ENCODE measurements around the gene CYP27C1. TPM values are rescaled to one million over a fixed set of nuclear protein-coding genes. Genes with fewer than 3 reads are reported as not detected.

Gene CYP27C1
- total RNA-seq, 4 donors from 2014 or later: under 0.01 to 0.26 TPM; not detected in 2

- no peaks in the 10 kb centered on the region for H3K27me3 ChIP-seq
- DNase-seq (ENCODE audit: extremely low spot score): no peak
- H3K27ac ChIP-seq (replicated peaks in 1 of 4): peak overlapping the region in 1 of 4 donors; percentile 83
- intact Hi-C loops (cut with DNase I): loop anchor here (10.0 kb wide), 1 partner anchor 113 kb away; no protein-coding TSS in a partner anchor
- peaks cover 0 to 7% (median 4%) of the 10 kb centered on the region in 4 donors for H3K9me3 ChIP-seq
- TF ChIP-seq POLR2AphosphoS5 (IDR thresholded peaks at IDR 0.05) (no peak), CTCF (IDR thresholded peaks at IDR 0.05) (no peak), EP300 (IDR thresholded peaks at IDR 0.05) (no peak), POLR2A (IDR thresholded peaks at IDR 0.05; ENCODE audit: low read depth) (no peak)
- no peaks in the 10 kb centered on the region for H3K36me3 ChIP-seq
- H3K4me3 ChIP-seq: no peak overlapping the region
- peaks cover 19 to 45% (median 42%) of the 10 kb centered on the region in 4 donors for H3K4me1 ChIP-seq
- 87% methylated on average over 14 of the region's 15 CpGs for WGBS
Measured at GRCh38 chr2:127177617-127178263, 42.4 kb downstream of the CYP27C1 start.

GRCh38 chr2:127176371-127177311 lies 43.5 kb downstream of the CYP27C1 start:
- 55% methylated on average over 26 of the region's 31 CpGs for WGBS
- Histone ChIP-seq H3K27ac (replicated peaks in 1 of 4) (peak overlapping the region; percentile 43 to 83 (median 74)), H3K27me3 (no peaks in the 10 kb centered on the region), H3K36me3 (no peaks in the 10 kb centered on the region), H3K4me1 (peaks cover 19 to 48% (median 42%) of the 10 kb centered on the region in 4 donors), H3K4me3 (peak overlapping the region in 2 of 4 donors; percentile 7 to 15), H3K9me3 (peaks cover 0 to 7% (median 4%) of the 10 kb centered on the region in 4 donors)
- peak; percentile 11 for TF ChIP-seq POLR2A (IDR thresholded peaks at IDR 0.05; ENCODE audit: low read depth)
- no peak for TF ChIP-seq EP300 (IDR thresholded peaks at IDR 0.05)
- peak in 1 of 2 donors; percentile 52 for TF ChIP-seq POLR2AphosphoS5 (IDR thresholded peaks at IDR 0.05)
- intact Hi-C loops (cut with DNase I): loop anchor here (10.0 kb wide), 1 partner anchor 112 kb away; no protein-coding TSS in a partner anchor
- DNase-seq (ENCODE audit: extremely low spot score): no peak

DNA sequence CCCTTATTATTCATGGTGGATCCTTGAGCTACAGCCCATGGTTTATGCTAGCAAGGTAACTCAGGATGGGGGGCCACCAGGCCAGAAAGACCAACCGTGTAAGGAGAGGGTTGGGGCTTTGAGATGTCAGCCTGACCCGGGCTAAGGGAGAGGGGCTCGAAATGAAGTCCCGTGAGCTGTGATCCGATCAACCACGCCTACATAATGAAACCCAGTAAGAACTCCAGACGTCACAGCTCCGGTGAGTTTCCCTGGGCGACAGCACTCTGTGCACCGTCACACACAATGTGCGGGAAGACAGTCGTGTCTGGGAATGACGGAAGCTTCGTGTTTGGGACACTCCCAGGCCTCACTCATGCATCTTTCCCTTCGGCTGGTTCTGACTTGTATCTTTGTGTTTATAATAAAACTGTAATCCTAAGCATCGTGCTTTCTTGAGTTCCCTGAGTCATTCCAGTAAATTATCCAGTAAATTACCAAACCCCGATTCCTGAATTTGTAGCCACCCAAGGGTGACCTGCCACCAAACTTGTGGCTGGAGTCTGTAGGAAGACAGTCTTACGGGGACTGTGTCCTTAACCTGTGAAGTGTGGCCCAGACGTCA lies 44.2 kb downstream of the CYP27C1 start:
- H3K4me3 ChIP-seq: peak overlapping the region in 2 of 4 donors; percentile 7 to 15
- TF ChIP-seq EP300 (IDR thresholded peaks at IDR 0.05) (peak; percentile 64), POLR2AphosphoS5 (IDR thresholded peaks at IDR 0.05) (peak; percentile 5 to 20), CTCF (IDR thresholded peaks at IDR 0.05) (no peak), POLR2A (IDR thresholded peaks at IDR 0.05; ENCODE audit: low read depth) (no peak)
- peak overlapping the region; percentile 43 to 83 (median 74) for H3K27ac ChIP-seq (replicated peaks in 1 of 4)
- no peaks in the 10 kb centered on the region for H3K27me3 ChIP-seq
- whole genome bisulfite sequencing: 67% methylated on average over 19 of the region's 19 CpGs
- H3K4me1 ChIP-seq: peaks cover 19 to 48% (median 42%) of the 10 kb centered on the region in 4 donors
- DNase-seq (ENCODE audit: extremely low spot score): no peak
- peaks cover 0 to 7% (median 4%) of the 10 kb centered on the region in 4 donors for H3K9me3 ChIP-seq
- H3K36me3 ChIP-seq: no peaks in the 10 kb centered on the region
- intact Hi-C loops (cut with DNase I): loop anchor here (10.0 kb wide), 1 partner anchor 111 kb away; no protein-coding TSS in a partner anchor

DNA sequence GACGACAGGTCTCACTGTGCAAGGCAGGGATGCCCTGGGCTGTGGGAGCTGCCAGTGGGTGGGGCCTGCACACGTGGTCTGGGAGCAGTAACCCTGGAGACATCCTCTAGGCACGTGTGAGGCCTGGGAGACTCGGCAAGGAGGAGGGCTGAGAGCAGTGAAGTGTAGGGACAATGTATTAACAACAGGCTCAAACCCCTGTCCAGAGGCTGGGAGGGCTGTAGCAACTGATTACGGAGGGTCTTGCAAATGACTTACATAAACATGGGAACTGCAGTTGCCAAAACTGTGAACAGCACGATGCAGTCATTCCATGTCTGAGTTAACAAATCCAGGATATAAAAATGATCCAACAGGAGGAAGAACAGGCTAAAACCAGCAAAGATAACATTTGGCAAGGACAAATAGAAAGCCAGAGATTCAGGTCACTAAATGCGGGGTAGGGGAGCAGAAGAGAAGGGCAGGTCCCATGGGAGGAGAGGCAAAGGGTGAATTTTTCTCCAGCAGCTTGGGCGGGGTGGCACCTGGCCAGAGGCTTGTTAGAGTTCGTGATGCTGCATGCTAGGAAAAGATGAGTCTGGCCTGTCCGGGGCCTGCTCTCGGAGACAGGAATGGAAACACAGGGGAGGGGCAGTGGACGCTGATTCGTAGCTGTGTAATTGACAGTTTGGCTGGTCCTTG lies 44.9 kb downstream of the CYP27C1 start:
- intact Hi-C loops (cut with DNase I): loop anchor here (10.0 kb wide), 1 partner anchor 110 kb away; no protein-coding TSS in a partner anchor
- DNase-seq (ENCODE audit: extremely low spot score): no peak
- Histone ChIP-seq H3K27ac (replicated peaks in 1 of 4) (peak overlapping the region; percentile 43 to 83 (median 74)), H3K4me1 (peaks cover 19 to 48% (median 42%) of the 10 kb centered on the region in 4 donors), H3K4me3 (no peak overlapping the region), H3K27me3 (no peaks in the 10 kb centered on the region), H3K36me3 (no peaks in the 10 kb centered on the region), H3K9me3 (peaks cover 0 to 1% (median under 1%) of the 10 kb centered on the region in 4 donors)
- TF ChIP-seq POLR2AphosphoS5 (IDR thresholded peaks at IDR 0.05) (peak; percentile 25 to 46), POLR2A (IDR thresholded peaks at IDR 0.05; ENCODE audit: low read depth) (no peak)
- 36% methylated on average over 13 of the region's 13 CpGs for whole genome bisulfite sequencing

GRCh38 chr2:127174640-127175039 lies 45.5 kb downstream of the CYP27C1 start:
- DNase-seq (ENCODE audit: extremely low spot score): no peak
- 69% methylated on average over 6 of the region's 6 CpGs for WGBS
- Histone ChIP-seq H3K4me1 (peaks cover 19 to 48% (median 42%) of the 10 kb centered on the region in 4 donors), H3K36me3 (no peaks in the 10 kb centered on the region), H3K27ac (replicated peaks in 1 of 4) (peak overlapping the region in 3 of 4 donors; percentile 69 to 83 (median 79)), H3K4me3 (no peak overlapping the region), H3K27me3 (no peaks in the 10 kb centered on the region), H3K9me3 (no peaks in the 10 kb centered on the region)
- no peak for TF ChIP-seq POLR2A (IDR thresholded peaks at IDR 0.05; ENCODE audit: low read depth)
- TF ChIP-seq POLR2AphosphoS5 (IDR thresholded peaks at IDR 0.05): no peak
- intact Hi-C loops (cut with DNase I): loop anchor here (10.0 kb wide), 1 partner anchor 110 kb away; no protein-coding TSS in a partner anchor

Measured in esophagus muscularis mucosa (tissue), 4 donors.